Endothelial cell of umbilical vein (primary cell): Measurements from ENCODE around the gene SOX5. TPM values are rescaled to one million over a fixed set of nuclear protein-coding genes. Genes with fewer than 3 reads are reported as not detected.

Experiments used
- BruUV-seq: library from RNA; stranded (reverse); fragments of 400-500 nt; replicated peaks from 2 replicates; lab custom pipeline; 2021; lab: Mats Ljungman, UMichigan
- CTCF ChIA-PET: fragments of 300-600, 350-600 bp; sonication (Branson Sonifier 250); formaldehyde crosslinking; loops from one replicate; lab custom pipeline; 2021; ENCODE audit warnings: antibody characterized with exemption, inconsistent platforms; lab: Charles Lee
- POLR2A ChIA-PET: fragments of 300-600, 350-600 bp; sonication (Branson Sonifier 250); formaldehyde crosslinking; loops from one replicate; lab custom pipeline; 2021; ENCODE audit warnings: antibody characterized with exemption, inconsistent platforms; lab: Charles Lee
- DNase-seq: peaks from one replicate; pipeline ENCODE4 v3.0.0-alpha.2; 2011; ENCODE audit warnings: low read depth, low spot score
- FAIRE-seq: peaks from 2 replicates; lab custom pipeline; 2011; peaks lifted over from hg19 to GRCh38; lab: Jason Lieb, UNC
- H2AFZ ChIP-seq: 2 replicates; pipeline ENCODE4 v1.6.0; 2012; ENCODE audit warnings: low read depth, low read length, control low read depth, inconsistent platforms
- H3K27ac ChIP-seq: 2 replicates; pipeline ENCODE4 v1.5.1; 2011; ENCODE audit warnings: low read depth, mild to moderate bottlenecking, control low read depth, low read length, moderate library complexity; ENCODE audit not compliant: insufficient read depth
- H3K27me3 ChIP-seq, 2 experiments: 2 replicates each; pipeline versions ENCODE4 v1.6.0 to v1.6.1; 2011; ENCODE audit warnings: low read length in 2 of 2, mixed read lengths in 1 of 2; ENCODE audit not compliant: control insufficient read depth in 2 of 2, insufficient read depth in 2 of 2
- H3K36me3 ChIP-seq, 2 experiments: 2 replicates in 1 of 2; 3 replicates in 1 of 2; pipeline ENCODE4 v1.5.1; 2011; ENCODE audit warnings: low read length in 2 of 2, mild to moderate bottlenecking in 1 of 2, moderate library complexity in 1 of 2; ENCODE audit not compliant: control insufficient read depth in 2 of 2, insufficient read depth in 2 of 2; ENCODE audit errors: extremely low read depth in 1 of 2
- H3K4me1 ChIP-seq: 3 replicates; pipeline ENCODE4 v1.5.1; 2011; ENCODE audit warnings: mild to moderate bottlenecking, low read length; ENCODE audit not compliant: control insufficient read depth, insufficient read depth; ENCODE audit errors: extremely low read depth
- H3K4me2 ChIP-seq: 2 replicates; pipeline ENCODE4 v1.6.1; 2011; ENCODE audit warnings: low read length, control low read depth, mixed read lengths; ENCODE audit not compliant: insufficient read depth
- H3K4me3 ChIP-seq, 3 experiments: fragments of 200-600 bp in 1 of 3; sonication (generic), shearing (Covaris generic) in 1 of 3; replicated peaks in 1 of 3; 2 replicates each; pipeline ENCODE4 v1.5.1; 2011 to 2016; ENCODE audit warnings: control low read depth in 3 of 3, low read length in 3 of 3, mild to moderate bottlenecking in 2 of 3, inconsistent platforms in 1 of 3, low read depth in 1 of 3, moderate library complexity in 1 of 3; ENCODE audit not compliant: insufficient read depth in 1 of 3
- H3K79me2 ChIP-seq: 2 replicates; pipeline ENCODE4 v1.6.0; 2012; ENCODE audit warnings: low read length, inconsistent platforms; ENCODE audit not compliant: control insufficient read depth, insufficient read depth
- H3K9ac ChIP-seq: replicated peaks from 2 replicates; pipeline ENCODE3; 2011; ENCODE audit warnings: low read length, control low read depth; ENCODE audit not compliant: insufficient read depth; ENCODE audit errors: extremely low read depth
- H3K9me1 ChIP-seq: replicated peaks from 3 replicates; pipeline ENCODE4 v1.6.0; 2011; ENCODE audit warnings: mild to moderate bottlenecking, low read length; ENCODE audit not compliant: control insufficient read depth, insufficient read depth; ENCODE audit errors: extremely low read depth
- H3K9me3 ChIP-seq: replicated peaks from 2 replicates; pipeline ENCODE4 v1.5.1; 2012; ENCODE audit warnings: low read length, inconsistent platforms; ENCODE audit not compliant: control insufficient read depth, insufficient read depth
- H4K20me1 ChIP-seq: replicated peaks from 2 replicates; pipeline ENCODE3; 2011; ENCODE audit warnings: mild to moderate bottlenecking, low read length; ENCODE audit not compliant: control insufficient read depth, insufficient read depth; ENCODE audit errors: extremely low read depth
- EZH2 ChIP-seq: IDR thresholded peaks from 2 replicates; pipeline ENCODE4 v1.6.1; 2012; ENCODE audit warnings: borderline replicate concordance, low read depth, mild to moderate bottlenecking, moderate library complexity, low read length, inconsistent platforms; ENCODE audit not compliant: severe bottlenecking
- FOS ChIP-seq: IDR thresholded peaks from 2 replicates; pipeline ENCODE4 v1.6.1; 2011; ENCODE audit warnings: mild to moderate bottlenecking, low read length, moderate library complexity, borderline replicate concordance; ENCODE audit not compliant: insufficient read depth
- GATA2 ChIP-seq: IDR thresholded peaks from 2 replicates; pipeline ENCODE4 v1.7.0; 2011; ENCODE audit warnings: low read depth, mild to moderate bottlenecking, moderate library complexity, mixed read lengths, low read length; ENCODE audit not compliant: insufficient read length, insufficient read depth
- JUN ChIP-seq: IDR thresholded peaks from 2 replicates; pipeline ENCODE4 v1.6.1; 2011; ENCODE audit warnings: borderline replicate concordance, low read depth; ENCODE audit not compliant: insufficient read length, insufficient read depth
- MYC ChIP-seq: IDR thresholded peaks from one replicate; pipeline ENCODE4 v1.6.1; 2011; ENCODE audit warnings: mild to moderate bottlenecking, low read depth, low read length
- POLR2A ChIP-seq: IDR thresholded peaks from 2 replicates; pipeline ENCODE4 v1.6.1; 2012; ENCODE audit warnings: low read depth, mild to moderate bottlenecking, control low read depth, low read length
- POLR2AphosphoS5 ChIP-seq: IDR thresholded peaks from 2 replicates; pipeline ENCODE4 v1.6.1; 2012; ENCODE audit warnings: low read depth, mild to moderate bottlenecking, control low read depth, low read length, moderate library complexity; ENCODE audit not compliant: insufficient read depth
- dilution Hi-C: fragments of 300-500 bp; cut with MboI; formaldehyde crosslinking; loops from one replicate; pipeline ENCODE4 v1.15.0; 2019; ENCODE audit warnings: low sequenced_read_pairs; ENCODE audit not compliant: extremely low pct_ligation_motif_present
- intact Hi-C: fragments of 100-400 bp; cut with micrococcal nuclease; formaldehyde crosslinking; loops from one replicate; pipeline ENCODE4 v1.10.0; 2022
- polyA plus RNA-seq, 4 experiments: library from polyadenylated mRNA; depleted of rRNA in 3 of 4; stranded (reverse) in 3 of 4; unstranded in 1 of 4; fragments of >200 nt; gene quantifications; 2 replicates each; pipeline versions ENCODE4 v1.2.1 to v1.2.3, GENCODE V29; 2011 to 2012; ENCODE audit warnings: missing spikeins in 1 of 4
- total RNA-seq: library from RNA; stranded (reverse); gene quantifications from 2 replicates; pipeline ENCODE4 v1.2.3, GENCODE V29; 2021
- TF ChIP-seq, protein P1 (sequence below): IDR thresholded peaks from 2 replicates; pipeline ENCODE4 v1.6.1; 2011; ENCODE audit not compliant: insufficient read depth, insufficient read length
- TF ChIP-seq, protein P2 (sequence below), 2 donors: IDR thresholded peaks; 1 replicate in 1 of 2; 2 replicates in 1 of 2; pipeline ENCODE4 v1.5.1; 2011; ENCODE audit warnings: low read length in 2 of 2, mild to moderate bottlenecking in 2 of 2, moderate library complexity in 2 of 2, control low read depth in 1 of 2, inconsistent platforms in 1 of 2, low read depth in 1 of 2; ENCODE audit not compliant: insufficient read depth in 1 of 2; ENCODE audit errors: extremely low read depth in 1 of 2

The SOX5 gene
- total and polyA plus RNA-seq, 2 donors (not counting 3 experiments of a cell fraction or from before 2014, with no cell fraction given): 0.63 to 3.5 TPM

DNA sequence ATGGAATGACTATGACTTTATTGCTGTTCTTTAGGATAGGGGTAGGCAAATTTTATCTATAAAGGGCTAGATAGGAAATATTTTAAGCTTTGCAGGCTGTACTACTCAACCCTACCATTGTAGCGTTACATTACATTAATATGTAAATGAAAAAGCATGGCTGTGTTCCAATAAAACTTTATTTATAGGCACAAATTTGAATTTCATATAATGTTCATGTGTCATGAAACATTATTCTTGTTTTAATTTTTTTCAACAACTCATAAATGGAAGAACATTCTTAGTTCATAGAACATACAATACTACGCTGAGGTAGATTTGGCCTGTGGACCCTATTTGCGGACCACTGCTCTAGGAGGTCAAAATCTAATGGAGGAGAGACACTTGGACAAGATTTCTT is 133.7 kb downstream of the SOX5 start:
- POLR2A ChIA-PET: no interaction called here
- no peak for FAIRE-seq

More for the DNA sequence above, 133.7 kb downstream of the SOX5 start:
- no peak overlapping the region for H3K27ac ChIP-seq
- dilution Hi-C loops: no loop called here
- CTCF ChIA-PET: no interaction called here
- H3K4me1 ChIP-seq: no peaks in the 10 kb centered on the region
- H2AFZ ChIP-seq: no peak overlapping the region
- no TSS peak for BruUV-seq
- H3K79me2 ChIP-seq: no peaks in the 10 kb centered on the region
- intact Hi-C loops: no loop called here
- no peak overlapping the region for H3K4me2 ChIP-seq
- H3K9ac ChIP-seq: no peak overlapping the region
- no peaks in the 10 kb centered on the region for H3K9me1 ChIP-seq
- H4K20me1 ChIP-seq: no peaks in the 10 kb centered on the region
- H3K4me3 ChIP-seq: no peak overlapping the region
- no peaks in the 10 kb centered on the region for H3K36me3 ChIP-seq
- no peak for TF ChIP-seq EZH2
- TF ChIP-seq JUN: no peak
- TF ChIP-seq FOS: no peak
- no peak for TF ChIP-seq POLR2AphosphoS5
- TF ChIP-seq, protein P1, sequence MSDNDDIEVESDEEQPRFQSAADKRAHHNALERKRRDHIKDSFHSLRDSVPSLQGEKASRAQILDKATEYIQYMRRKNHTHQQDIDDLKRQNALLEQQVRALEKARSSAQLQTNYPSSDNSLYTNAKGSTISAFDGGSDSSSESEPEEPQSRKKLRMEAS: no peak
- no peak for TF ChIP-seq GATA2
- TF ChIP-seq, protein P2, sequence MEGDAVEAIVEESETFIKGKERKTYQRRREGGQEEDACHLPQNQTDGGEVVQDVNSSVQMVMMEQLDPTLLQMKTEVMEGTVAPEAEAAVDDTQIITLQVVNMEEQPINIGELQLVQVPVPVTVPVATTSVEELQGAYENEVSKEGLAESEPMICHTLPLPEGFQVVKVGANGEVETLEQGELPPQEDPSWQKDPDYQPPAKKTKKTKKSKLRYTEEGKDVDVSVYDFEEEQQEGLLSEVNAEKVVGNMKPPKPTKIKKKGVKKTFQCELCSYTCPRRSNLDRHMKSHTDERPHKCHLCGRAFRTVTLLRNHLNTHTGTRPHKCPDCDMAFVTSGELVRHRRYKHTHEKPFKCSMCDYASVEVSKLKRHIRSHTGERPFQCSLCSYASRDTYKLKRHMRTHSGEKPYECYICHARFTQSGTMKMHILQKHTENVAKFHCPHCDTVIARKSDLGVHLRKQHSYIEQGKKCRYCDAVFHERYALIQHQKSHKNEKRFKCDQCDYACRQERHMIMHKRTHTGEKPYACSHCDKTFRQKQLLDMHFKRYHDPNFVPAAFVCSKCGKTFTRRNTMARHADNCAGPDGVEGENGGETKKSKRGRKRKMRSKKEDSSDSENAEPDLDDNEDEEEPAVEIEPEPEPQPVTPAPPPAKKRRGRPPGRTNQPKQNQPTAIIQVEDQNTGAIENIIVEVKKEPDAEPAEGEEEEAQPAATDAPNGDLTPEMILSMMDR (IDR thresholded peaks at IDR 0.05; ENCODE audit: extremely low read depth in 1 of 2, insufficient read depth in 1 of 2, low read depth in 1 of 2, low read length in 2 of 2): no peak
- TF ChIP-seq POLR2A: no peak
- no peak for TF ChIP-seq MYC
- no peaks in the 10 kb centered on the region for H3K9me3 ChIP-seq
- DNase-seq: no peak
- no peaks in the 10 kb centered on the region for H3K27me3 ChIP-seq
